NCI-H510A (cell line): ENCODE data around the gene MEIS1.

Source experiments
- DNase-seq: peaks from one replicate; lab custom pipeline; 2025; lab: John Stamatoyannopoulos, UW

Gene MEIS1

GRCh38 chr2:66582104-66582986, 147.4 kb downstream of the MEIS1 start:
- DNase-seq: no peak

DNA sequence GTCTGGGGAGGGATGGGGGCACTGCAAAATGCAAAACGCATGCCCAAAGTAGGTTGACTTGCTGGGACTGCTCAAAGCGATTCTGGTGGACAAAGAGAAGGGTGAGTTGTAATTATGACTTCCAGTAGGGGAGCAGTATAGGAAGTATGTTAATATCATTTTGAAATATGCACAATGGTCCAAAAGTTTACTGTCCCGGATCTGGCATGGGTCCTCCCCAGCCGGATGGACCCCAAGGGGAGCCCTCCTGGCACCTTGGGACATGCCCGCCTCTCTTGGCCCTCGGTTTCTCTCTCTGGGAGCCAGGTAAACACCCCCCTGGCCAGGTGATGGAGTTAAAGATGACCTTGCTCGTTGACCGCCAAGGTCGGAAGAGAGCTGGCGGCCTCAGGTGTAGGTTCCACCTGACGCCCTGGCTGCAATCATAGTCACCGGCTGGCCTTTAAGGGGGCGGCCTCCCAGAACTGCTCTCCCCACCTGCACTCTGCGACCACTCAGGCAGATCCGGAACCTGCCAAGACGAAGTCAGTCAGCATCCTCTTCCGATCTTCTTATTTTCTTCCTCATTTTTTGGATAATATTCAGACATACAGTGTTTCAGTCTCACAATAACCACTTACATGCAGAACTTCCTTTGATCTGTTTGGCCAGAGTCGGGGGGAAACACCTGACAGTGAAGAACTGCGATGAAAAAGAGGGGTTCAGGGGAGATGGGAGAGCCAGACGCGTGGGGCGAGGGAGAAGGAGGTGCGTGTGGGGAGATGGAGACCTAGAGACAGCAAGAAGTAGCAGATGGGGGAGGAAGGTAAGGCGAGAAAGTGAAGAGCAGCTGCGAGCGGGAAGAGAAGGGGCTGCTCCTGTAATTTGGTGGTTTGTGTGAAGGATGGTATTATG, 148.3 kb downstream of the MEIS1 start:
- no peak for DNase-seq

- no peak for DNase-seq
These were observed 149.0 kb downstream of the MEIS1 start for GRCh38 chr2:66583881-66584280.

DNA sequence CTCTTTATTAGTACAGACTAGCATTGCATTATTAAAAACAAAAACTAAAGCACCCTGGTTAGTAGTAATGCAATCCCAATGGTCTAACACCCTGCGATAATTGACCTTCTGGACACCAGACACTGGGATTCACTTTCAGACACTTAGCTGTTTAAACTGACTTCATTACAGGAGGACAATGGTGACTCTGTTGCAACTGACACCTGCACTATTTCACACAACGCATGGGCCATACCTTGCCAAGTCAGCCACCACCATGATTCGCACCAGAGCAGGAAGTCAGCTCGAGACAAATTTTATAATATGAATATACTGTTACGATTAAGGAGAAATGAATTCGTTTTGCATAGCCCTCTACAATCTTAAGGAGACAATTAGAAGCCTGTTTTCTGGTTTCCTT, 150.7 kb downstream of the MEIS1 start:
- no peak for DNase-seq

DNA sequence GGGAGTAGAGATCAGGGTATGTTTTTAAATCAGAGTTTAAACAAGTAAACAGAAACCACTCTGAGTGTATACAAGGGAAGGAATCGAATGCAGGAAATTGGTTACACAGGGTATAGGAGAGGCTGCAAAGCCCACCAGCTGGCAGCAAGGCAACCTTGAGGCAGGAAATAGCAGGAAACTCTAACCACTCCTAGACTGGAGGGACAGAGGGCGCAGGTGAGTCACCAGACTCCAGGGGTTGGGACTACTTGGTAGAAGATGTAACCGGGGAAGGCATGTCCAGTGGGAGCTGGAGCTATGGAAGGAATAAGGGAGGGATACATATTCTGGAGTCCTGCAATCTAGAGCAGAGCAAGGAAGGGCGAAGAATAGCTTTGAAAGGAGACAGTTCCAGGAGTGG, 152.3 kb downstream of the MEIS1 start:
- no peak for DNase-seq

DNA sequence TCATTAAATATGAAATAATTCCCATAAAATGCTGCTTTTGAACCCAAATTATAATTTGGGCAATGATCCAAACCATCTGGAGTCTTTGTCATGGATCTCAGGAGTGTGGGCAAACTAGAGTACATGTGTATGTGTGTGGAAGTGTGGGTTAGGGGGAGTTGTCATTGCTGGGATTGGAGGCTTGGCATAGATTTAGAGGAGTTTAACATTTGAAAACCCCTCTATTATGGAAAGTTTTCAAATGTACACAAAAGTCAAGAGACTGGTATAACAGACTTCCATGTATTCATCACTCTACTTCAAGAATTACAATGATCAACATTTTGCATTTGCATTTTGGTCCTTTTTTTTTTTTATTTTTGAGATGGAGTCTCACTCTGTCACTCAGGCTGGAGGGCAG, 159.1 kb downstream of the MEIS1 start:
- DNase-seq: no peak

GRCh38 chr2:66595556-66595955, 160.6 kb downstream of the MEIS1 start:
- no peak for DNase-seq

DNA sequence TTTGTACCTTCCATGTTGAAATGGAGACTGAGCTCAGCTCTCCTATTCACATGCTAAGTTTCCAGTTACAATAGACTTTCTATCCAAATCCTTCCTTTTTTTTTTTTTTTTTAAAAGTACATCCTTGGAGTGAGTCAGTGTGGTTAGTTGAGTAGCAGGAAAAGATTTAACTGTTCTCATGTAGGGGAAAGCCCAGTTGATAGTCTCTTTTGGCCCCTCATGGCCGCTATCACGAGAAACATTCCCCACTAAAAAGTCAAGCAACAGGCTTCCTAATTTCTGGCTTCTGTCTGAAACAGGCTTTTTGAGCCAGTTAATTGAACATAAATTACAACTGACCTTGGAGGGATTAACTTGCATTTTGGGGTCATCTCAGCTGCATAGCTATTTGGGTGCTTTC, 161.3 kb downstream of the MEIS1 start:
- no peak for DNase-seq

DNA sequence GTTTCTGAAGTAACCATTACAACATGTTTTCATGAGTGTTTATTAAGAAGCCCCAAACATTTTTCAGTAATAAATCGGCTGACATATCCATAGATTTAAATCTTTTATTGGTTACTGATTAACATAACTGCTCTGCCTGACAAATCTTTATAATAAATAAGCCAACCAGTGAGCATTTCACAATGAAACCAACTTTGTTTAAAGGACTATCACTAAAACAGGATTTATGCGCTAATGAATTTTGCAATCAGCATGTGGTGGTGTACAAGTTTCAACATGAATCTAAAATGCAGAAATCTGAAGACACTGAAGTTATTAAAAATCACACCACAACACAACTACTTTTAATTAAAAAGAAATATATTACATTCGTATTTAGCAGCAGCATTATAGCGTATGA, 166.7 kb downstream of the MEIS1 start:
- no peak for DNase-seq

DNA sequence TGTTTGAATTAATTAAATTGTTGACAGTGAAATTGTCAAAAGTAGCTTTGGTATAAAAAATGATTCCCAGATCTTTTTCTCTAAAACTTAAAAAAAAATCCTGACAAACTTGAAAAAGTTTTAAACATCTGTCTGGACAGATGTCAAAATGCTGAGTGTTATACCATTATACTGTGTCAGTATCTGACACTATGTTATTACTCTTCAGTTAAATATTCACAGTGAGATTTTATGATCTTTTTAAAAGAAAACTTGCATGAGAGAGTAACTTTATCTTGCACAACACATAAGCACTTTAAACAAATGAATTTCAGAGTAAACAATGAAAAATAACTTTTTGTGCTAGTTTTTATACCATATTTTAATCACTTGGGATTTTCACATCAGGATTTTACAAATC, 167.4 kb downstream of the MEIS1 start:
- no peak for DNase-seq

DNA sequence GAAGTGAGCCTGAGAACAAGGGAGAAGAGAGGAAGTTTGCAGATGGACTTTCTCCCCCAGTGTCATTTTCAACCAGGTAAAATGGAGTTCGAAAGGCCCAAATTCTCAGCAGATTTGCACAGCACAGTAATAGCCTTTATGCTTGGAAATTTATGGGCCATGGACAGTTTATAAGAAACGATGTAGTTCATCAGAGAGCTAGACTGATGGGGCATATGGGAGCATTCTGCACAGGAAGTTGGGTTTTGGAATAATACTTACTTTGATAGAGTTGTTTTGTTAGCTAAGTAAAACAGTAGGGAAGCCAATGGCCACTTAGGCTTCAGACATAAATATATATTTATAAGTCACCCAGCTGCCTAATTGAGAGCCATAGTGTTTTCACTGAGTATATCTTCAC, 169.4 kb downstream of the MEIS1 start:
- no peak for DNase-seq

- DNase-seq: no peak
These were observed 170.1 kb downstream of the MEIS1 start for GRCh38 chr2:66604976-66605375.

GRCh38 chr2:66607152-66607551, 172.2 kb downstream of the MEIS1 start:
- DNase-seq: no peak
